IgD-negative memory B cell (primary cell): ENCODE data around the gene GGA3. TPM values are rescaled to one million over a fixed set of nuclear protein-coding genes. Genes with fewer than 3 reads are reported as not detected.
"Not testable (repeated sequence)": the region's sequence is repeated elsewhere in the genome, so short reads cannot be mapped to it uniquely, and the experiment has no call there.

ENCODE experiments used
- H3K27ac Mint-ChIP-seq, 3 donors: one replicate each; pipeline ENCODE4 v1.8.0; 2020 to 2022; ENCODE audit warnings: mild to moderate bottlenecking in 3 of 3, mixed read lengths in 3 of 3, moderate library complexity in 1 of 3
- H3K27me3 Mint-ChIP-seq: one replicate; pipeline ENCODE4 v1.8.0; 2021; ENCODE audit warnings: mixed read lengths
- H3K36me3 Mint-ChIP-seq: one replicate; pipeline ENCODE4 v1.8.0; 2020; ENCODE audit warnings: mild to moderate bottlenecking, mixed read lengths
- H3K4me1 Mint-ChIP-seq, 3 donors: one replicate each; pipeline ENCODE4 v1.8.0; 2020 to 2022; ENCODE audit warnings: mixed read lengths in 3 of 3, mild to moderate bottlenecking in 1 of 3
- H3K4me3 Mint-ChIP-seq, 4 donors: one replicate each; pipeline ENCODE4 v1.8.0; 2020 to 2022; ENCODE audit warnings: mild to moderate bottlenecking in 4 of 4, mixed read lengths in 4 of 4, moderate library complexity in 3 of 4
- H3K9me3 Mint-ChIP-seq, 3 donors: one replicate each; pipeline ENCODE4 v1.8.0; 2020 to 2021; ENCODE audit warnings: mixed read lengths in 3 of 3, mild to moderate bottlenecking in 1 of 3
- polyA plus RNA-seq: library from polyadenylated mRNA; unstranded; fragments of 300-500 nt; fragmentation: Illumina TruSeq; gene quantifications from one replicate; pipeline ENCODE4 v1.2.3, GENCODE V29; 2021

Gene GGA3
- polyA plus RNA-seq, 1 donor from 2014 or later = 27.8 TPM

DNA sequence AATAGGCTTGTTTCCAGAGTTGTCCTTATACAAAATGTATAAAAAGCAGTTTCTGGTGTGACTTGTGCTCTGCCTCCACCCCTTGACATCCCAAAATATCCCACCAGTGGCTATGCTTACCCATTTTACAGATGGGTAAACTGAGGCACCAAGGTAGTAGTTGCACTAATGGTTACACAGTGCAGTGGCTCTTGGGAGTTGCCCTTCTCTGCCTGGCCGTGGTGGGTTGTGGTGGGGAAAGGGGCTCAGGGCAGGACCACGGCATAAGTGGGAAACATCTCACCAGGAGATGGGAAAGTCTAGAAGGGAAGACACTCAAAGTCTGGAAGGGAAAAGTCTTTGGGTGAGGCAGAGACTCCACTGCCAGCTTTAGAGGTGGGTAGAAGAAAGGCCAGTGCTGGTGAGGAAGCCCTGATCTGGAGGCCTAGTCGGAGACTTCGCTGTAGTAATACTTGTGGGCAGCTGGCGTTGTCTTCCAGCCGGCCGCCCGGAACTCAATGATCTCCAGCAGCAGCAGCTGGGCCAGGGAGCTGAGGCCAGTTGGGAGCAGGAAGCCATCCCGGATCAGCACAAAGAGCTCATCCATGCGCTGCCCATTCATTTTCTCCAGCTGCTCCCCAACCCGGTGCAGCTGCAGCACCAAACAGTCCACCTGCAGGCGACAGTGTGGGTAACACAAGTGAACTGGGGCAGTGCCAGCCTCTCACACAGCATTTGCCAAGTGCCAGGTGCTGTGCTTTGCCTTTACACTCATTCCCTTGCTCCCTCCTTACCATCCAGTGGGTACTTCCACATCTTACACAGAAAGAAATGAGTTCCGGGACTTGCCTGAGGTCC, 5.1 kb upstream of the GGA3 start:
- H3K4me3 Mint-ChIP-seq = peak overlapping the region in 1 of 4 donors; percentile 79
- peak overlapping the region in 2 of 3 donors; percentile 55 to 75 for H3K27ac Mint-ChIP-seq
- H3K4me1 Mint-ChIP-seq = peaks cover 13 to 20% (median 16%) of the 10 kb centered on the region in 3 donors

DNA sequence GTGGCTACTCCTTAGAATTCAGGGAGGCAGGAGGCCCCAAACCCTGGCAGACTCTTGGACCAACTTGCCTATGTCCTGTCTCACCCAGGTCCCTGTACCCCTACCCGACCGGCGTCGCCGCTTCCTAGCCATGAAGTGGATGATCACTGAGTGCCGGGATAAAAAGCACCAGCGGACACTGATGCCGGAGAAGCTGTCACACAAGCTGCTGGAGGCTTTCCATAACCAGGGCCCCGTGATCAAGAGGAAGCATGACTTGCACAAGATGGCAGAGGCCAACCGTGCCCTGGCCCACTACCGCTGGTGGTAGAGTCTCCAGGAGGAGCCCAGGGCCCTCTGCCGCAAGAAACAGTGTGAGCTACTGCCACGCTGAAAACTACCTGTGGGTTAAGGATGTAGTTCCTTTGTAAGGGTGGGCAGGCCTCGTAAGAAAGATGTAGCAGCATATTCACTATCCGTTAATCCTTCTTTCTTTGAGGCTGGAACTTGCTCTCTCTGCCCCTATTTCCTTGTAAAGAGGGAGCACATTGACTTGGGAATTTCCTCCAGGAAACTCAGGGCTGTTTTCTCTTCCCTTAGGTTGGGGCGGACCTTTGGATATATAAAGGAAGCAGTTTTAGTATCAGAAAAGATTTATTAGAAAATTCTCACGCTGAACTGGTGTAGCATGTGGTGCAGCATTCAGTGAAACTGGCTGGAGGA, 4.4 kb upstream of the GGA3 start:
- peak overlapping the region in 1 of 4 donors; percentile 79 for H3K4me3 Mint-ChIP-seq
- peaks cover 13 to 26% (median 18%) of the 10 kb centered on the region in 3 donors for H3K4me1 Mint-ChIP-seq
- H3K36me3 Mint-ChIP-seq = peaks cover 3% of the 10 kb centered on the region
- peak overlapping the region in 1 of 3 donors; percentile 75 for H3K27ac Mint-ChIP-seq
- no peaks in the 10 kb centered on the region for H3K9me3 Mint-ChIP-seq
- H3K27me3 Mint-ChIP-seq = no peaks in the 10 kb centered on the region

More for the DNA sequence above, 5.1 kb upstream of the GGA3 start:
- Mint-ChIP-seq H3K9me3 (no peaks in the 10 kb centered on the region), H3K27me3 (no peaks in the 10 kb centered on the region), H3K36me3 (peaks cover 3% of the 10 kb centered on the region)

DNA sequence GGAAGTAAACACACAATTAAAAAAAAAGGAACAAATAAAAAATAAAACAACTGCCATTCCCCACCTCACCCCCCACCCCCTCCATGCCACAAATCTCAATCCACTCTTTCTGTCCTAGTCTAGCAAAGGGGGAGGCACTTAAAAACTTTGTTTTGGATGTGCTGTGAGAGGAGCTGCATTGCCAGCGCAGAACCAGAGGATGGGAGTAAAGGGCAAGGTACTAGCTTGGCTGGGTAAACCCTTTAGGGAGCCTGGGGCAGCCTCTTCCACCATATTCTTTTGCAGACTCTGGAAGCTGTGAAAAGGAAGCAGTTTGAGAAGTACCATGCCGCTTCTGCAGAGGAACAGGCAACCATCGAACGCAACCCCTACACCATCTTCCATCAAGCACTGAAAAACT, 1.6 kb upstream of the GGA3 start:
- H3K4me1 Mint-ChIP-seq = peaks cover 26 to 33% (median 28%) of the 10 kb centered on the region in 3 donors
- H3K9me3 Mint-ChIP-seq = no peaks in the 10 kb centered on the region
- H3K27me3 Mint-ChIP-seq = no peaks in the 10 kb centered on the region
- peaks cover 3% of the 10 kb centered on the region for H3K36me3 Mint-ChIP-seq
- H3K4me3 Mint-ChIP-seq = peak overlapping the region; percentile 47 to 98 (median 88)
- H3K27ac Mint-ChIP-seq = peak overlapping the region in 2 of 3 donors; percentile 99 to 100

- Mint-ChIP-seq H3K4me3 (peak overlapping the region; percentile 97 to 100 (median 99)), H3K27ac (peak overlapping the region; percentile 99 to 100 (median 100)), H3K4me1 (peaks cover 27 to 33% (median 33%) of the 10 kb centered on the region in 3 donors), H3K27me3 (no peaks in the 10 kb centered on the region), H3K9me3 (no peaks in the 10 kb centered on the region), H3K36me3 (peaks cover 3% of the 10 kb centered on the region)
These were observed 753 bp upstream of the GGA3 start for GRCh38 chr17:75262112-75262606.

DNA sequence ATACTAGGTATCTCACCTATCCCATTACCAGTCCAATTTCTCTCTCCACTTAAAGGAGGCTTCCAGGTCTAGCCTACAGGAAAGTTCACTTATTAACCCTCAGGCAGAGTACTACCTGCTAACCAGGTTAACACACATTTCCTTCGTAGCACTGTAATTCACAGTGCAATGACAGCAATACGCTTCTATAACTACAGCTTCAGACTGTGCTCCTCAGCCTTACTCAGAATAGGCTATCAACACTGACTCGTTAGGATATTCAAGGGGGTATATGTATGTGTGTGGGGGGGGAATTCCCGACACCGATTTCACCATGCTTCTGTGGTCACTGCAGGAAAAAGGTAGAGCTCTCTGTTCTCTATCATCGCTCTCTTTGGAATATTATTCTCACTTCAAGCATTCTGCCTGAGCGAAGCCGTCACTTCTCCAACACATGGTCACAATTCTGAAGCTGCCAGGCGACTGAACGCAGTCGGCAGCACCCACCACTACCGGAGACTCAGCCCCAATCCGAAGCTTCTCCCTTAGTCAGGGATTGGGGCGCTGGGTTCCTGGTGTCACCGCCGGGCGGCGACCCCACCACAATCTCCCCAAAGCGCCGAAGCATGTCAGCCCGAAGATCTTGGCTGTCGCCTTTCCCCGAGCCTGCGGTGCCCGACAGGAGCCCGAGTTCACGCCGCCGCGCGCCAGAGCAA, 618 bp downstream of the GGA3 start:
- peak overlapping the region; percentile 99 to 100 (median 100) for H3K27ac Mint-ChIP-seq
- H3K4me1 Mint-ChIP-seq = peaks cover 33 to 40% (median 37%) of the 10 kb centered on the region in 3 donors
- H3K36me3 Mint-ChIP-seq = no peaks in the 10 kb centered on the region
- H3K4me3 Mint-ChIP-seq = peak overlapping the region; percentile 97 to 100 (median 99)
- no peaks in the 10 kb centered on the region for H3K27me3 Mint-ChIP-seq
- H3K9me3 Mint-ChIP-seq = no peaks in the 10 kb centered on the region

- not testable (repeated sequence) for H3K9me3 Mint-ChIP-seq, H3K27me3 Mint-ChIP-seq, H3K36me3 Mint-ChIP-seq
- peak overlapping the region in 2 of 3 donors; percentile 65 to 75 for H3K27ac Mint-ChIP-seq
- peak overlapping the region in 1 of 4 donors; percentile 58 for H3K4me3 Mint-ChIP-seq
- H3K4me1 Mint-ChIP-seq = peaks cover 43 to 53% (median 44%) of the 10 kb centered on the region in 3 donors
These were observed 4.2 kb downstream of the GGA3 start for GRCh38 chr17:75257228-75257627.

DNA sequence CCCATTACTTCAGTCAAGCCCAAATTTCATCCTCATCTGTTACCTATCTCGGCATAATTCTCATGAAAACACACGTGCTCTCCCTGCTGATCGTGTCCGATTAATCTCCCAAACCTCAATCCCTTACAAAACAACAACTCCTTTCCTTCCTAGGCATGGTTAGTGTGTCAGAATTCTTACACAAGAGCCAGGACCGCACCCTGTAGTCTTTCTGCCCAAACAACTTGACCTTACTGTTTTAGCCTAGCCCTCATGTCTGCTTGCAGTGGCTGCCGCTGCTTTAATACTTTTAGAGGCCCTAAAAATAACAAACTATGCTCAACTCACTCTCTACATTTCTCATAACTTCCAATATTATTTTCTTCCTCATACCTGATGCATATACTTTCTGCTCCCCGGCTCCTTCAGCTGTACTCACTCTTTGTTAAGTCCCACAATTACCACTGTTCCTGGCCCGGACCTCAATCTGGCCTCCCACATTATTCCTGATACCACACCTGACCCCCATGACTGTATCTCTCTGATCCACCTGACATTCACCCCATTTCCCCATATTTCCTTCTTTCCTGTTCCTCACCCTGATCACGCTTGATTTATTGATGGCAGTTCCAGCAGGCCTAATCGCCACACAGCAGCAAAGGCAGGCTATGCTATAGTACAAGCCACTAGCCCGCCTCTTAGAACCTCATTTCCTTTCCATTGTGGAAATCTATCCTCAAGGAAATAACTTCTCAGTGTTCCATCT, 5.3 kb downstream of the GGA3 start:
- not testable (repeated sequence) for H3K4me3 Mint-ChIP-seq, H3K9me3 Mint-ChIP-seq, H3K36me3 Mint-ChIP-seq, H3K27me3 Mint-ChIP-seq
- peaks cover 41 to 62% (median 52%) of the 10 kb centered on the region in 3 donors for H3K4me1 Mint-ChIP-seq
- peak overlapping the region; percentile 18 to 75 (median 45) for H3K27ac Mint-ChIP-seq

GRCh38 chr17:75252039-75252816, 9.2 kb downstream of the GGA3 start:
- peak overlapping the region; percentile 90 to 92 (median 90) for H3K27ac Mint-ChIP-seq
- H3K4me1 Mint-ChIP-seq = peaks cover 35 to 50% (median 47%) of the 10 kb centered on the region in 3 donors
- H3K36me3 Mint-ChIP-seq = no peaks in the 10 kb centered on the region
- H3K4me3 Mint-ChIP-seq = peak overlapping the region in 3 of 4 donors; percentile 32 to 84 (median 82)
- no peaks in the 10 kb centered on the region for H3K27me3 Mint-ChIP-seq
- no peaks in the 10 kb centered on the region for H3K9me3 Mint-ChIP-seq

DNA sequence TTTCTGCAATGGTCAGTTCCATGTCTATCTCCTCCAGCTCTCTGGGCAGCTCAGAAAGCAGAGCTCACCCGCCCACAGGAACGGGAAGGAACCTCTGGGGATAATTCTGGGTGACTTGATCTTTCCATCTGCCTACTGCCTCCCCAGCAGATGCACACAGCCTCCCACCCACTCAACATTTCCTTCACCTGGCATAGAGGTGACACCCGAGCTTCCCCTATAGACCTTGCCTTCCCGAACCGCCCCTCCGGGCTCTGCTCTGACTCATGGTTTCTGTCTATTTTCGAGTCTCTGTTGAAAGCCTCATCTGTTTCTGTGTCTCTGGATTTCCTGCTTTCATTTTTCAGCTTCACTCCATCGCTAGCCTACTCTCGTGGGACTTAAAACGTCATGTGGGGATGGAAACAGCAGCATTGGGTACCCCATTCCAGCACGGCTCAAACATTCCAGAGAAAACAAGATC, 11.4 kb downstream of the GGA3 start:
- peaks cover 33 to 46% (median 42%) of the 10 kb centered on the region in 3 donors for H3K4me1 Mint-ChIP-seq
- H3K27ac Mint-ChIP-seq = peak overlapping the region; percentile 85 to 92 (median 88)
- H3K36me3 Mint-ChIP-seq = no peaks in the 10 kb centered on the region
- peak overlapping the region; percentile 31 to 90 (median 78) for H3K4me3 Mint-ChIP-seq
- no peaks in the 10 kb centered on the region for H3K9me3 Mint-ChIP-seq
- H3K27me3 Mint-ChIP-seq = no peaks in the 10 kb centered on the region

- Mint-ChIP-seq H3K4me1 (peaks cover 36 to 50% (median 43%) of the 10 kb centered on the region in 3 donors), H3K4me3 (peak overlapping the region in 3 of 4 donors; percentile 70 to 90 (median 85)), H3K27me3 (no peaks in the 10 kb centered on the region), H3K27ac (peak overlapping the region; percentile 85 to 92 (median 88)), H3K36me3 (peaks cover under 1% of the 10 kb centered on the region), H3K9me3 (no peaks in the 10 kb centered on the region)
These were observed 11.8 kb downstream of the GGA3 start for GRCh38 chr17:75249564-75249963.

- Mint-ChIP-seq H3K36me3 (peaks cover 2% of the 10 kb centered on the region), H3K4me1 (peaks cover 34 to 50% (median 39%) of the 10 kb centered on the region in 3 donors), H3K9me3 (no peaks in the 10 kb centered on the region), H3K4me3 (peak overlapping the region in 1 of 4 donors; percentile 75), H3K27ac (peak overlapping the region; percentile 39 to 97 (median 82)), H3K27me3 (no peaks in the 10 kb centered on the region)
These were observed 15.0 kb downstream of the GGA3 start for GRCh38 chr17:75246404-75246803.

- peak overlapping the region in 1 of 4 donors; percentile 61 for H3K4me3 Mint-ChIP-seq
- no peaks in the 10 kb centered on the region for H3K27me3 Mint-ChIP-seq
- no peaks in the 10 kb centered on the region for H3K9me3 Mint-ChIP-seq
- H3K4me1 Mint-ChIP-seq = peaks cover 24 to 43% (median 30%) of the 10 kb centered on the region in 3 donors
- H3K27ac Mint-ChIP-seq = peak overlapping the region; percentile 97 to 99 (median 99)
- H3K36me3 Mint-ChIP-seq = peaks cover 2% of the 10 kb centered on the region
These were observed 16.4 kb downstream of the GGA3 start for GRCh38 chr17:75245011-75245410.
